IMR-90 (cell line): ENCODE data around the gene IL1B. TPM values are rescaled to one million over a fixed set of nuclear protein-coding genes. Genes with fewer than 3 reads are reported as not detected.

ENCODE experiments used
- ATAC-seq: fragments of 200-7000 bp; cut with Tn5 transposase; 2 replicates; pipeline ENCODE4 v1.9.1; 2020; ENCODE audit warnings: low read depth, mild to moderate bottlenecking, moderate library complexity
- BruUV-seq: library from RNA; stranded (reverse); fragments of 400-500 nt; replicated peaks from 2 replicates; lab custom pipeline; 2021; lab: Mats Ljungman, UMichigan
- CTCF ChIA-PET: fragments of 300-600 bp; formaldehyde crosslinking; extraction: SDS; loops from one replicate; lab custom pipeline; 2021; ENCODE audit warnings: antibody characterized with exemption; lab: Yijun Ruan, JAX
- POLR2A ChIA-PET: fragments of 300-600 bp; sonication (Branson Sonifier 250); formaldehyde crosslinking; loops from one replicate; lab custom pipeline; 2022; ENCODE audit warnings: antibody characterized with exemption; ENCODE audit not compliant: unreplicated experiment; lab: Charles Lee
- DNase-seq: peaks from one replicate; pipeline ENCODE4 v3.0.0; 2013
- H2AFZ ChIP-seq: replicated peaks from 2 replicates; pipeline ENCODE3; 2013; ENCODE audit warnings: low read length, mild to moderate bottlenecking; ENCODE audit not compliant: poor library complexity
- H2AK5ac ChIP-seq: 2 replicates; pipeline ENCODE4 v1.6.1; 2013; ENCODE audit warnings: low read depth, low read length, inconsistent platforms
- H2AK9ac ChIP-seq: replicated peaks from 2 replicates; pipeline ENCODE3; 2013; ENCODE audit warnings: mild to moderate bottlenecking, low read depth, low read length, moderate library complexity; ENCODE audit not compliant: poor library complexity
- H2BK120ac ChIP-seq: 2 replicates; pipeline ENCODE4 v1.6.1; 2013; ENCODE audit warnings: low read depth, low read length, inconsistent platforms
- H2BK15ac ChIP-seq: 3 replicates; pipeline ENCODE4 v1.6.1; 2013; ENCODE audit warnings: low read depth, low read length, inconsistent platforms
- H2BK20ac ChIP-seq: 2 replicates; pipeline ENCODE4 v1.6.1; 2013; ENCODE audit warnings: low read depth, mild to moderate bottlenecking, inconsistent platforms, low read length, moderate library complexity
- H2BK5ac ChIP-seq: 2 replicates; pipeline ENCODE4 v1.6.1; 2013; ENCODE audit warnings: mild to moderate bottlenecking, low read depth, low read length, inconsistent platforms; ENCODE audit not compliant: poor library complexity, severe bottlenecking
- H3K14ac ChIP-seq: replicated peaks from 2 replicates; pipeline ENCODE4 v1.6.1; 2013; ENCODE audit warnings: low read depth, low read length, inconsistent platforms
- H3K18ac ChIP-seq: 2 replicates; pipeline ENCODE4 v1.6.1; 2013; ENCODE audit warnings: low read depth, low read length, control low read depth
- H3K23ac ChIP-seq: 2 replicates; pipeline ENCODE4 v1.6.1; 2013; ENCODE audit warnings: low read depth, low read length, inconsistent platforms
- H3K27ac ChIP-seq: 2 replicates; pipeline ENCODE4 v1.5.1; 2013; ENCODE audit warnings: mild to moderate bottlenecking, control low read depth, low read length; ENCODE audit not compliant: insufficient read depth
- H3K27me3 ChIP-seq: 2 replicates; pipeline ENCODE4 v1.6.1; 2013; ENCODE audit warnings: low read length; ENCODE audit not compliant: control insufficient read depth, insufficient read depth
- H3K36me3 ChIP-seq: 2 replicates; pipeline ENCODE4 v1.6.1; 2013; ENCODE audit warnings: low read length, mixed read lengths; ENCODE audit not compliant: control insufficient read depth, insufficient read depth
- H3K4ac ChIP-seq: 2 replicates; pipeline ENCODE4 v1.6.1; 2013; ENCODE audit warnings: low read depth, low read length, inconsistent platforms
- H3K4me1 ChIP-seq: 2 replicates; pipeline ENCODE4 v1.6.1; 2013; ENCODE audit warnings: low read length, mixed read lengths; ENCODE audit not compliant: control insufficient read depth, insufficient read depth
- H3K4me2 ChIP-seq: 2 replicates; pipeline ENCODE4 v1.6.1; 2013; ENCODE audit warnings: low read depth, mild to moderate bottlenecking, control low read depth, low read length, moderate library complexity
- H3K4me3 ChIP-seq: 2 replicates; pipeline ENCODE4 v1.5.1; 2013; ENCODE audit warnings: low read depth, mild to moderate bottlenecking, control low read depth, low read length, moderate library complexity; ENCODE audit not compliant: insufficient read depth
- H3K56ac ChIP-seq: 2 replicates; pipeline ENCODE4 v1.6.1; 2013; ENCODE audit warnings: low read length, inconsistent platforms; ENCODE audit not compliant: insufficient read depth; ENCODE audit errors: extremely low read depth
- H3K79me1 ChIP-seq, 2 experiments: 2 replicates each; pipeline ENCODE4 v1.6.1; 2013; ENCODE audit warnings: low read length in 2 of 2, inconsistent platforms in 1 of 2, low read depth in 1 of 2
- H3K9ac ChIP-seq: 2 replicates; pipeline ENCODE4 v1.6.1; 2013; ENCODE audit warnings: low read depth, low read length, control low read depth
- H3K9me1 ChIP-seq: 2 replicates; pipeline ENCODE4 v1.6.1; 2013; ENCODE audit warnings: low read length, inconsistent platforms; ENCODE audit not compliant: insufficient read depth
- H3K9me3 ChIP-seq: 2 replicates; pipeline ENCODE4 v1.6.1; 2013; ENCODE audit warnings: low read length; ENCODE audit not compliant: control insufficient read depth, insufficient read depth
- H4K20me1 ChIP-seq: 2 replicates; pipeline ENCODE4 v1.6.1; 2013; ENCODE audit warnings: low read length, inconsistent platforms; ENCODE audit not compliant: insufficient read depth
- H4K5ac ChIP-seq: 2 replicates; pipeline ENCODE4 v1.6.1; 2013; ENCODE audit warnings: mild to moderate bottlenecking, low read depth, low read length, control low read depth
- H4K8ac ChIP-seq, 2 experiments: 2 replicates each; pipeline ENCODE4 v1.6.1; 2013; ENCODE audit warnings: low read depth in 2 of 2, low read length in 2 of 2, control low read depth in 1 of 2, inconsistent platforms in 1 of 2
- H4K91ac ChIP-seq: 2 replicates; pipeline ENCODE4 v1.6.1; 2013; ENCODE audit warnings: low read depth, low read length, inconsistent platforms; ENCODE audit not compliant: insufficient read depth
- BHLHE40 ChIP-seq: fragments of 150-350 bp; IDR thresholded peaks from 2 replicates; pipeline ENCODE4 v1.6.1; 2016; ENCODE audit warnings: mild to moderate bottlenecking, low read depth, low read length
- CEBPB ChIP-seq: IDR thresholded peaks from 2 replicates; pipeline ENCODE4 v1.6.1; 2012; ENCODE audit warnings: low read depth, low read length, improper control_type of control experiment
- CTCF ChIP-seq: conservative IDR thresholded peaks from 2 replicates; pipeline ENCODE4 v1.5.1; 2012; ENCODE audit warnings: mild to moderate bottlenecking, low read depth, low read length, improper control_type of control experiment
- RFX5 ChIP-seq: IDR thresholded peaks from 2 replicates; pipeline ENCODE4 v1.8.0; 2012; ENCODE audit warnings: low read depth, mild to moderate bottlenecking, low read length, moderate library complexity
- SMC3 ChIP-seq: fragments of 150-350 bp; IDR thresholded peaks from 2 replicates; pipeline ENCODE4 v1.6.1; 2016; ENCODE audit warnings: low read depth, mild to moderate bottlenecking, antibody characterized with exemption, low read length, moderate library complexity
- USF2 ChIP-seq: fragments of 150-350 bp; IDR thresholded peaks from 2 replicates; pipeline ENCODE4 v1.6.1; 2017; ENCODE audit warnings: mild to moderate bottlenecking, antibody characterized with exemption, low read length, low read depth
- WGBS, 2 experiments: methylation state at CpG; one replicate each; pipeline versions ENCODE4 v1.1.5 to v1.1.7; 2013; ENCODE audit warnings: missing lambda C conversion rate in 2 of 2; ENCODE audit not compliant: insufficient read length in 1 of 2; ENCODE audit errors: extremely low coverage in 2 of 2; 5-methylcytosine and 5-hydroxymethylcytosine counted together
- dilution Hi-C: fragments of 300-500 bp; cut with HindIII; formaldehyde crosslinking; loops from one replicate; pipeline ENCODE4 v1.14.3; 2018; ENCODE audit warnings: low sequenced_read_pairs; ENCODE audit not compliant: unreplicated experiment
- in situ Hi-C: fragments of 300-500 bp; cut with MboI; formaldehyde crosslinking; loops from 3 replicates; pipeline ENCODE4 v1.14.3; 2019; ENCODE audit warnings: low sequenced_read_pairs, inconsistent platforms, mixed read lengths
- intact Hi-C: fragments of 100-400 bp; cut with micrococcal nuclease; formaldehyde crosslinking; loops from 2 replicates; pipeline ENCODE4 v1.10.0; 2022
- polyA plus RNA-seq, 3 experiments: library from polyadenylated mRNA; depleted of rRNA; stranded (reverse); fragments of >200 nt; gene quantifications; 2 replicates each; pipeline ENCODE4 v1.2.3, GENCODE V29; 2012; ENCODE audit warnings: low replicate concordance in 1 of 3
- total RNA-seq: library from RNA; depleted of rRNA; stranded (reverse); fragments of >200 nt; gene quantifications from 2 replicates; pipeline ENCODE4 v1.2.3, GENCODE V29; 2012

Gene IL1B
- total and polyA plus RNA-seq, 2 of the 4 experiments (the other 2 are of a cell fraction), result 3.0 to 4.4 TPM

GRCh38 chr2:112787729-112788393 lies 48.7 kb downstream of the IL1B start:
- no peak for ATAC-seq
- H3K36me3 ChIP-seq, result no peaks in the 10 kb centered on the region

More at GRCh38 chr2:112787729-112788393, 48.7 kb downstream of the IL1B start:
- no TSS peak for BruUV-seq
- Histone ChIP-seq H3K27me3 (no peaks in the 10 kb centered on the region), H3K4me2 (no peak overlapping the region), H2BK5ac (no peak overlapping the region), H4K8ac (no peak overlapping the region), H2AFZ (no peak overlapping the region), H3K4me1 (no peaks in the 10 kb centered on the region), H3K9ac (no peak overlapping the region), H2BK20ac (no peak overlapping the region), H3K4ac (no peak overlapping the region), H3K27ac (no peak overlapping the region), H3K14ac (no peak overlapping the region), H3K9me1 (no peaks in the 10 kb centered on the region), H4K5ac (no peak overlapping the region), H3K9me3 (peaks cover under 1% of the 10 kb centered on the region; the same call in 1 of the 2 replicates), H3K56ac (no peak overlapping the region), H2BK120ac (no peak overlapping the region), H3K23ac (no peak overlapping the region), H4K20me1 (no peaks in the 10 kb centered on the region), H3K4me3 (no peak overlapping the region), H2AK5ac (no peak overlapping the region), H2AK9ac (no peak overlapping the region), H4K91ac (no peak overlapping the region), H3K18ac (no peak overlapping the region), H3K79me1 (no peaks in the 10 kb centered on the region), H2BK15ac (no peak overlapping the region)
- ChIA-PET CTCF (no interaction called here), POLR2A (no interaction called here)
- TF ChIP-seq SMC3 (no peak), BHLHE40 (no peak), CEBPB (no peak), RFX5 (no peak), CTCF (no peak), USF2 (no peak)
- dilution Hi-C loops (no loop called here), intact Hi-C loops (no loop called here), in situ Hi-C loops (no loop called here)
- WGBS, 2 experiments, result no CpG with 5 or more reads among the region's 4 CpGs
- no peak for DNase-seq
